Limb (tissue), 2 donors: ENCODE data around the gene COMT.
A peak's percentile ranks its signal among the peaks of the same experiment; 100 is the strongest.
"Not testable (repeated sequence)": the region's sequence is repeated elsewhere in the genome, so short reads cannot be mapped to it uniquely, and the experiment has no call there.

Experiments
- DNase-seq, 2 donors: peaks; one replicate each; pipeline ENCODE4 v3.0.0-alpha.2; 2016; ENCODE audit errors: extremely low spot score in 2 of 2

The COMT gene

GRCh38 chr22:19907902-19908301, 33.7 kb upstream of the COMT start:
- not testable (repeated sequence) for DNase-seq

- DNase-seq = peak; percentile 86 to 92
Measured at GRCh38 chr22:19909350-19910179, 32.0 kb upstream of the COMT start.

GRCh38 chr22:19910180-19910744, 31.3 kb upstream of the COMT start:
- no peak for DNase-seq

- DNase-seq = no peak
Measured at GRCh38 chr22:19911540-19912270, 29.9 kb upstream of the COMT start.

GRCh38 chr22:19912271-19912999, 29.1 kb upstream of the COMT start:
- peak in 1 of 2 donors; percentile 45 for DNase-seq

- DNase-seq = no peak
Measured at GRCh38 chr22:19913337-19913936, 28.1 kb upstream of the COMT start.

GRCh38 chr22:19914201-19914943, 27.2 kb upstream of the COMT start:
- DNase-seq = no peak

GRCh38 chr22:19915287-19915954, 26.2 kb upstream of the COMT start:
- DNase-seq = no peak

- DNase-seq = no peak
Measured at GRCh38 chr22:19916006-19916405, 25.6 kb upstream of the COMT start.

- DNase-seq = no peak
Measured at GRCh38 chr22:19916941-19917340, 24.6 kb upstream of the COMT start.

- no peak for DNase-seq
Measured at GRCh38 chr22:19917389-19918138, 24.0 kb upstream of the COMT start.

- DNase-seq = no peak
Measured at GRCh38 chr22:19918332-19919106, 23.1 kb upstream of the COMT start.

- DNase-seq = no peak
Measured at GRCh38 chr22:19919701-19920363, 21.7 kb upstream of the COMT start.

- no peak for DNase-seq
Measured at GRCh38 chr22:19921544-19922081, 20.0 kb upstream of the COMT start.

- DNase-seq = no peak
Measured at GRCh38 chr22:19923914-19924513, 17.6 kb upstream of the COMT start.

GRCh38 chr22:19926028-19926427, 15.5 kb upstream of the COMT start:
- not testable (repeated sequence) for DNase-seq

- no peak for DNase-seq
Measured at GRCh38 chr22:19927696-19928095, 13.9 kb upstream of the COMT start.
